A549 treated with RU486 at 1 μM for 4 hours (cell line): ENCODE results near the gene TGIF2. TPM values are rescaled to one million over a fixed set of nuclear protein-coding genes. Genes with fewer than 3 reads are reported as not detected.

Source experiments
- total RNA-seq: library from RNA; stranded (reverse); fragments of 200-300 nt; extraction: Qiagen RNA extraction; gene quantifications from 5 replicates; pipeline ENCODE4 v1.2.3, GENCODE V29; 2022; ENCODE audit warnings: low read depth

The TGIF2 gene
- total RNA-seq: 3.6 to 5.0 TPM (median 4.7 TPM) in 5 replicates

DNA sequence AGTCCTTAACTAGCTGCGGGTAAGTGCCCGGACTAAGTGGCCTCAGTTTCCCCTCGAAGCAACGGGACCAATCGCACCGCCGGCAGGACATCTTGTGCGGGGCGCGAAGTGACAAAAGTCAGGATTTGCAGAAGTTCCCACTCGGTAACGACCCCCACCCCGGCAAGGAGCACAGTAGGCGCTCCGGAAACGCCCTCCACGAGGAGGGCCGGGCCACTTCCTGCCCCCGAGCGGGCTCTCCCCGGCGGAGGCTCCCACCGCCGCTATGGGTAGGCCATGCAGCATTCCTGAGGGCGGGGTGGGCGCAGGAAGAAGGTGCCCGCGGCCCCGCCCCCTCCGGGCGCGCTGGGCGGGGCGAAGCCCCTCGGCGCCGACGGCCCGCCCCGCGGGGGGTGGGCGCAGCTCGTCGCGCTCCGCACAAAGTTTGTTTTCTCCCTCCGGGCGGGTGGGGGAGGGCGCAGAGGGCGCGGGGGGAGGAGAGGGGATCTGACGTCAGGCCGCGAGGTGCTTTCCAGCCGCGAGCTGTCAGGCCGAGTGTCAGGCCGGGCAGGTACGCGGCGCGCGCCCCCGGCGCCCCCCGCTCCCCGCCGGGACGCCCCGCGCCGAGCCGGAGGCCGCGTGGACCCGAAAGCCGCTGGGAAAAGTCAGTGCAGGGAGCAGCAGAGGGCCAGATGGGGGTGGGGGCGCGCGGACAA is at the start of gene TGIF2:
Gene TGIF2, plus strand, starts transcription at position 495 of the 695 bp plus-strand sequence. CDS start 5,178 bp downstream, outside the sequence.

DNA sequence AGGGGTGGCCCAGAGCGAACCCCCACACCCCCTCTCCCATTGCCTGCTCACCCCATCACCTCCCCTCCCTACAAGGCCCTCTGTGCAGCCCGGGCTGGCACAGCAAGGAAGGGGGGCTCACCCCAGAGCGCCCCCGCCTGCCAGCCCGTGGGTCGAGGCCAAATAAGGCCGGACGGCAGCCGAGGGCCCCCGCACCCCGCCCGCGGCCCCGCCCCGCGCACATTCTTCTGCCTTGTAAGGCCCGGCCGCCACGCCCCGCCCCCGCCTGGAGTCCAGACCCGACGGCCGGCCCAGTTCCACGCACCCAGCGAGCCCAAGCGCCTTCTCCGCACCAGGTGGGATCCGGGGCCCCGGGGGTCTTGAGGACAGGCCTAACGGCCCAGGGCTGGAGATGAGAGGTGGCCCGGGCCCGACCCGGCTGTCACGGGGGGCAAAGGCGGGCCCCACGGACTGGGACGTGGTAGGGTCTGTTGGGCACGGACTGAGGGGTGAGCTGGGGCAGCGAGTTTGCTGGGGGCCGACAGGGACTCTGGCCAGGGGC is 32.1 kb upstream of the TGIF2 start, which contains the start of gene MYL9:
Gene MYL9, plus strand, starts transcription at position 293 of the 541 bp plus-strand sequence. CDS start 3,366 bp downstream, outside the sequence.

DNA sequence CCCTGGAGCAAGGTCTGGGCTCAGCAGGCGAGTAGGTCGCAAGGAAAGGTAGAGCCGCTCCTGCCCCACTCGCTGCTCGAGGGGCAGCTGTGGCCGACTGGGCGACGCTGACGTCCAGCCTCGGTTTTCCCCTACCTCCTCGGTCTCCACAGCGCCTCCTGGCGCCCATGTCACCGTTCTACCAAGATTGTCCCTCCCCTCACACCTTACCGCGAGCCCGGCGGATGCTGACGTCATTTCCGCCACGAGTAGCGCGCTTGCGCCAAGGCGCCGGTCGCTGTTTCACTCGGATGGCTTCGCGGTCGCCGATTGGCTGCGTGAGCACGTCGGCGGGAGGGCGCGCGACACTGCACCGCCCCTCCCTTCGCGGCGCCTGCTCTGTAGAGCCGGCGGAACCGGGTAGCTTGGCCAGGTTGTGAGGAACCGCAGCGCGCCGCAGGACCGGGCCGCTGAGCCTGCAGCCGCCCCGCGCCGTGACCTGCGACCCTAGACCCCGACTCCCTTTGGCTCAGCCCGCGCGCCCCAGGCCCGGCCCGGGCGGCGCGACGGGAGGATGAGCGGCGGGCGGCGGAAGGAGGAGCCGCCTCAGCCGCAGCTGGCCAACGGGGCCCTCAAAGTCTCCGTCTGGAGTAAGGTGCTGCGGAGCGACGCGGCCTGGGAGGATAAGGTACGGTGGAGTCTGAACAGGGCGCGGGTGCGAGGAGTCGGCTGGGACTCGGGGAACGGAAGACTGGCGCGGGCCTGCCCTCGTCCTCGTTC is 32.2 kb downstream of the TGIF2 start, which contains the start of gene RAB5IF:
Gene RAB5IF, plus strand, starts transcription at position 381 of the 759 bp plus-strand sequence. Its CDS starts 173 bp downstream, at position 554.

Other genes with a start within 250 kb of the TGIF2 start
- 14.8 to 28.9 TPM (median 19.9 TPM) in 5 replicates for gene MYL9, start 32.1 kb upstream of the TGIF2 start, total RNA-seq
- 207 to 323 TPM (median 274 TPM) in 5 replicates for gene RAB5IF, start 32.2 kb downstream of the TGIF2 start, total RNA-seq
- gene SLA2, start 72.6 kb downstream of the TGIF2 start, total RNA-seq: not detected in 5 replicates
- gene NDRG3, start 172.5 kb downstream of the TGIF2 start, total RNA-seq: 21.4 to 22.9 TPM (median 22.0 TPM) in 5 replicates
- gene DSN1, start 200.2 kb downstream of the TGIF2 start, total RNA-seq: 19.2 to 28.1 TPM (median 25.2 TPM) in 5 replicates